Muscle of leg (tissue), 11 donors: Measurements from ENCODE around the gene LMAN1L. TPM values are rescaled to one million over a fixed set of nuclear protein-coding genes. Genes with fewer than 3 reads are reported as not detected.

Experiments used
- DNase-seq: peaks from one replicate; pipeline ENCODE4 v3.0.0; 2013
- H3K27ac ChIP-seq: one replicate; pipeline ENCODE4 v1.5.1; 2013; ENCODE audit warnings: mild to moderate bottlenecking, low read length, control low read depth
- H3K27me3 ChIP-seq: one replicate; pipeline ENCODE4 v1.6.1; 2013; ENCODE audit warnings: low read length; ENCODE audit not compliant: control insufficient read depth, insufficient read depth
- H3K36me3 ChIP-seq: one replicate; pipeline ENCODE4 v1.6.1; 2013; ENCODE audit warnings: low read length; ENCODE audit not compliant: control insufficient read depth, insufficient read depth
- H3K4me1 ChIP-seq: one replicate; pipeline ENCODE4 v1.6.1; 2013; ENCODE audit warnings: low read length; ENCODE audit not compliant: control insufficient read depth, insufficient read depth
- H3K4me3 ChIP-seq: one replicate; pipeline ENCODE4 v1.5.1; 2013; ENCODE audit warnings: low read length, control low read depth
- H3K9me3 ChIP-seq: replicated peaks from 2 replicates; pipeline ENCODE4 v1.6.1; 2013; ENCODE audit warnings: low read depth, low read length; ENCODE audit not compliant: control insufficient read depth
- WGBS: methylation state at CpG from one replicate; pipeline ENCODE4 v1.1.5; 2013; ENCODE audit warnings: missing lambda C conversion rate; ENCODE audit not compliant: insufficient coverage; 5-methylcytosine and 5-hydroxymethylcytosine counted together
- polyA plus RNA-seq, 8 donors: library from polyadenylated mRNA; unstranded; fragments of 120-200 nt; gene quantifications; one replicate each; pipeline versions ENCODE4 v1.2.1 to v1.2.3, GENCODE V29; 2013; ENCODE audit warnings: inconsistent platforms in 1 of 8, low replicate concordance in 1 of 8; ENCODE audit not compliant: insufficient read length in 8 of 8, insufficient read depth in 1 of 8
- total RNA-seq: library from RNA; stranded (reverse); fragments of 120-200 nt; gene quantifications from one replicate; pipeline ENCODE4 v1.2.4, GENCODE V29; 2013

The LMAN1L gene
- total and polyA plus RNA-seq, 9 donors = 0.04 to 0.27 (median 0.22) TPM; not detected in 6

DNA sequence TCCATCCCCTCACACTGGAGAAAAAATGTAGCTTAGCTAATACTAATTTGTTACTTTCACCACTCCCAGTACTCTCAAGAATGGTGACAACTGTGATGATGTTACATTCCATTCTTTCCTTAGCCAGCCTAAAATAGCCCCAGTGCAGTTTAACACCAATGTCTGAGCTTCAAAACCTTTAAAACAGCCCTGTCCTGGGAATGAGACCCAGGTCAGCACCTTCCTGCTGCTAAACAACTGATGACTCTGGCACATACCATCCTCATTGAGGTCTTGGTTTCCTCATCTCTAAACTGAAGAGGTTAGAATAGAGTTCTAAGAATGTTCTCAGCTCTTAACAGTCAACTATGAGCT lies 56.7 kb downstream of the LMAN1L start:
- Histone ChIP-seq H3K4me3 (no peak overlapping the region), H3K27me3 (no peaks in the 10 kb centered on the region), H3K27ac (peak overlapping the region; percentile 83), H3K9me3 (no peaks in the 10 kb centered on the region), H3K36me3 (peaks cover 19% of the 10 kb centered on the region), H3K4me1 (peaks cover 46% of the 10 kb centered on the region)
- DNase-seq = no peak

- peaks cover 46% of the 10 kb centered on the region for H3K4me1 ChIP-seq
- H3K4me3 ChIP-seq = peak overlapping the region; percentile 3
- 43% methylated on average over 1 of the region's 6 CpGs for WGBS
- DNase-seq = peak; percentile 86
- H3K27me3 ChIP-seq = no peaks in the 10 kb centered on the region
- H3K9me3 ChIP-seq = no peaks in the 10 kb centered on the region
- H3K27ac ChIP-seq = peak overlapping the region; percentile 83
- H3K36me3 ChIP-seq = peaks cover 17% of the 10 kb centered on the region
These were observed 57.2 kb downstream of the LMAN1L start for GRCh38 chr15:74869726-74870407.

- Histone ChIP-seq H3K36me3 (peaks cover 17% of the 10 kb centered on the region), H3K4me1 (peaks cover 46% of the 10 kb centered on the region), H3K27ac (peak overlapping the region; percentile 83), H3K9me3 (no peaks in the 10 kb centered on the region), H3K27me3 (no peaks in the 10 kb centered on the region), H3K4me3 (no peak overlapping the region)
- 33% methylated on average over 3 of the region's 6 CpGs for WGBS
- DNase-seq = peak; percentile 47
These were observed 58.0 kb downstream of the LMAN1L start for GRCh38 chr15:74870436-74871215.

DNA sequence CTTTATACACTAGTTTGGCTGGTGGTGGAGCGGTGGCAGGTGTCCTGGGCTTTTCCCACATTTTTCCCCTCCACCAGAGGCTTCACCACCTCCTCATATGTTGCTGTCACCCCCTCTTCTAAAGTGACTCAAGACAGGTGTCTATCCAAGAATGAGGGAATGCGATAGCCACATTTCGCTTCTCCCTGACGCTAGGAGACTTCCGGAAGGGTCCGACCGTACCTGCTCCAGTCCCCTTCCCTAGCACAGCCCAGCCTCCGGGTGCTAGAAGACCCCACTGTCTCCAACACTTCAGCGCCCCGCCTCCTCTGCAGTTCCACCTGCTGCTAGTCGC lies 60.0 kb downstream of the LMAN1L start:
- H3K36me3 ChIP-seq = peaks cover 13% of the 10 kb centered on the region
- no peaks in the 10 kb centered on the region for H3K9me3 ChIP-seq
- no peaks in the 10 kb centered on the region for H3K27me3 ChIP-seq
- WGBS = 0% methylated on average over 9 of the region's 11 CpGs
- H3K27ac ChIP-seq = peak overlapping the region; percentile 96
- DNase-seq = no peak
- H3K4me3 ChIP-seq = peak overlapping the region; percentile 81
- peaks cover 40% of the 10 kb centered on the region for H3K4me1 ChIP-seq

GRCh38 chr15:74873036-74873755 lies 60.6 kb downstream of the LMAN1L start, which contains the start of gene SCAMP2:
TSS of gene SCAMP2 (minus strand) at chr15:74873365. CDS start at chr15:74873255, 110 bp downstream.
- Histone ChIP-seq H3K27ac (peak within 1 kb of the TSS; percentile 96), H3K36me3 (peaks cover 11% of the 10 kb centered on the region), H3K9me3 (no peaks in the 10 kb centered on the region), H3K4me1 (peaks cover 37% of the 10 kb centered on the region), H3K4me3 (peak within 1 kb of the TSS; percentile 81), H3K27me3 (no peaks in the 10 kb centered on the region)
- under 1% methylated on average over 35 of the region's 52 CpGs for WGBS
- DNase-seq = peak; percentile 99

- Histone ChIP-seq H3K27me3 (no peaks in the 10 kb centered on the region), H3K4me3 (peak overlapping the region; percentile 81), H3K4me1 (peaks cover 30% of the 10 kb centered on the region), H3K36me3 (peaks cover 7% of the 10 kb centered on the region), H3K9me3 (no peaks in the 10 kb centered on the region), H3K27ac (peak overlapping the region; percentile 52)
- no peak for DNase-seq
- WGBS = 19% methylated on average over 12 of the region's 16 CpGs
These were observed 61.3 kb downstream of the LMAN1L start for GRCh38 chr15:74873756-74874424.

Other genes starting within 250 kb of the LMAN1L start
- gene CLK3, start 197.0 kb upstream of the LMAN1L start, total RNA-seq = 31.9 TPM
- gene CLK3, start 197.0 kb upstream of the LMAN1L start, polyA plus RNA-seq = 10 to 100 TPM; 42.9 to 53.0 (median 48.0) TPM
- gene EDC3, start 116.8 kb upstream of the LMAN1L start, total RNA-seq = 11.0 TPM
- 10 to 100 TPM; 21.2 to 32.5 (median 27.1) TPM for gene EDC3, start 116.8 kb upstream of the LMAN1L start, polyA plus RNA-seq
- gene CYP1A1, start 87.3 kb upstream of the LMAN1L start, total RNA-seq = 0.13 TPM
- under 1 TPM in 1 of 8 donors, not detected in 7; 0.33 TPM for gene CYP1A1, start 87.3 kb upstream of the LMAN1L start, polyA plus RNA-seq
- not detected for gene CYP1A2, start 64.0 kb upstream of the LMAN1L start, total RNA-seq
- under 1 TPM in 5 of 8 donors, not detected in 3; 0.05 to 0.19 (median 0.09) TPM for gene CYP1A2, start 64.0 kb upstream of the LMAN1L start, polyA plus RNA-seq
- gene CSK, start 30.8 kb upstream of the LMAN1L start, total RNA-seq = 13.5 TPM
- 10 to 100 TPM; 33.2 to 47.0 (median 36.3) TPM for gene CSK, start 30.8 kb upstream of the LMAN1L start, polyA plus RNA-seq
- gene CPLX3, start 13.8 kb downstream of the LMAN1L start, total RNA-seq = not detected
- gene CPLX3, start 13.8 kb downstream of the LMAN1L start, polyA plus RNA-seq = not detected
- 29.7 TPM for gene ULK3, start 30.3 kb downstream of the LMAN1L start, total RNA-seq
- gene ULK3, start 30.3 kb downstream of the LMAN1L start, polyA plus RNA-seq = 10 to 100 TPM; 28.8 to 44.9 (median 35.8) TPM
- gene SCAMP2, start 60.5 kb downstream of the LMAN1L start, total RNA-seq = 17.3 TPM
- 10 to 100 TPM; 50.3 to 74.5 (median 55.3) TPM for gene SCAMP2, start 60.5 kb downstream of the LMAN1L start, polyA plus RNA-seq
- gene MPI, start 77.2 kb downstream of the LMAN1L start, total RNA-seq = 43.8 TPM
- 10 to 100 TPM; 45.9 to 63.3 (median 54.5) TPM for gene MPI, start 77.2 kb downstream of the LMAN1L start, polyA plus RNA-seq
- 77.6 TPM for gene FAM219B, start 94.0 kb downstream of the LMAN1L start, total RNA-seq
- gene FAM219B, start 94.0 kb downstream of the LMAN1L start, polyA plus RNA-seq = 10 to 100 TPM; 40.7 to 51.1 (median 46.3) TPM
- gene COX5A, start 125.2 kb downstream of the LMAN1L start, total RNA-seq = 64.1 TPM
- gene COX5A, start 125.2 kb downstream of the LMAN1L start, polyA plus RNA-seq = 100 to 1,000 TPM; 194 to 278 (median 233) TPM
- 1.7 TPM for gene RPP25, start 143.9 kb downstream of the LMAN1L start, total RNA-seq
- 1 to 10 TPM in 7 of 8 donors, under 1 TPM in 1; 0.88 to 2.0 (median 1.5) TPM for gene RPP25, start 143.9 kb downstream of the LMAN1L start, polyA plus RNA-seq
- gene SCAMP5, start 182.7 kb downstream of the LMAN1L start, total RNA-seq = 2.0 TPM
- gene SCAMP5, start 182.7 kb downstream of the LMAN1L start, polyA plus RNA-seq = 10 to 100 TPM in 1 of 8 donors, 1 to 10 TPM in 7; 2.4 to 12.0 (median 4.0) TPM
- gene PPCDC, start 210.8 kb downstream of the LMAN1L start, total RNA-seq = 8.0 TPM
- gene PPCDC, start 210.8 kb downstream of the LMAN1L start, polyA plus RNA-seq = 1 to 10 TPM; 5.9 to 8.3 (median 7.3) TPM